ENCODE data around the gene RPS19BP1. TPM values are rescaled to one million over a fixed set of nuclear protein-coding genes. Genes with fewer than 3 reads are reported as not detected.
"Not testable (repeated sequence)": the region's sequence is repeated elsewhere in the genome, so short reads cannot be mapped to it uniquely, and the experiment has no call there.

RPS19BP1 gene
- polyA plus RNA-seq, 12 donors = 33.3 to 76.7 (median 47.9) TPM; not detected in 1

DNA sequence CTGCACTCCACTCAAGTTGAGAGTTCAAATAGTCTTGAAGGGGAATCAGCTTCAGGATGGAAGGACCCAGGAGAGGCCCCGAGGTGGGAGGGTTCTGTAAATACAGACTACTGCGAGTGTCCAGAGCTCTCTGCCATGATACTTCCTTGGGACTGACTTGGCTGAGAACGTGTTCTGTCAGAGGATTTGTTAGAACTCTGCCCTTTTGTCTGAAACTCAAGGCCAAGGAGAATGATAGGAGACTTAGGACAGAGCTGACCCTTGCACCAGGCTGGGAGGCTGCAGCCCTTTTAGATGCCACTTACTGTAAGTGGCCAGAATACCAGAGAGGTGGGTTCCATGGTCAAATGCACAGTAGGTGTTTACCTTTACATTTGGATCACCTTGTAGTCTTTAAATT is 15.1 kb downstream of the RPS19BP1 start:
- no peak for DNase-seq

DNA sequence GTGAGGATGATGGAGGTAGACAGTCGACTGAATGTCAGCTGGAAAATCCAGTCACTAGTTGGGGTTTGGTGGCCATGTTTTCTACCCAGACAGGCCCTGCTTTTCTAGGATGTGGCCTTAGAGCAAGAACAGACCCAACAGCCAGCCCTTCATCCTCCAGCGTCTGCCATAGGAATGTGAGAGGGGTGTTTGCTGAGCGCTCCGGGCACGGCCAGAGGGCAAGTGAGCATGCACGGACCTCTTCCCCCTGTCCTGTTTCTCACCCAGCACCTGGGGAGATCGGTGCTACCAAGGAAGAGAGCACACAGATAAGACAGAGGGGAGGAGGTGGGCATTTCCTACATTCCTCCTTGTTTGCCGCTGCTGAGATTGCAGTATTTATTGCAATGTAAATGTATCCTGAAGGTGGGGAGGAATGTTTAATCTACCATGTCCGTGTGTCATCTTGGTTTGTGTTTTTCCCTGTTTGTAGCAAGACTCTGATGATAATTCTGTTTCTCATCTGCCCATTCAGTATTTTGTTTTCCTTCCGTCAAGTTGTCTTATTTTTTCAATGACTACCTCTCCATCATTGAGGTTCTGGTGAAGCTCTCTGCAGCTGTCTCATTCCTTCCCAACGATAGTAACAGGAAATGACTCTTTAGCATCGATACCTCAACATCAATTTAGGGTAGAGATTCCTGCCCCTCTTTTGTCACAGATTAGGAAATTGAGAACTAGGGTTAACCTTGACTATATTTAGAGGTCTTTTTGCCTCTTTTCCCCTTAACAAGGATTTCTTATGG is 17.1 kb downstream of the RPS19BP1 start:
- no peak for DNase-seq

DNA sequence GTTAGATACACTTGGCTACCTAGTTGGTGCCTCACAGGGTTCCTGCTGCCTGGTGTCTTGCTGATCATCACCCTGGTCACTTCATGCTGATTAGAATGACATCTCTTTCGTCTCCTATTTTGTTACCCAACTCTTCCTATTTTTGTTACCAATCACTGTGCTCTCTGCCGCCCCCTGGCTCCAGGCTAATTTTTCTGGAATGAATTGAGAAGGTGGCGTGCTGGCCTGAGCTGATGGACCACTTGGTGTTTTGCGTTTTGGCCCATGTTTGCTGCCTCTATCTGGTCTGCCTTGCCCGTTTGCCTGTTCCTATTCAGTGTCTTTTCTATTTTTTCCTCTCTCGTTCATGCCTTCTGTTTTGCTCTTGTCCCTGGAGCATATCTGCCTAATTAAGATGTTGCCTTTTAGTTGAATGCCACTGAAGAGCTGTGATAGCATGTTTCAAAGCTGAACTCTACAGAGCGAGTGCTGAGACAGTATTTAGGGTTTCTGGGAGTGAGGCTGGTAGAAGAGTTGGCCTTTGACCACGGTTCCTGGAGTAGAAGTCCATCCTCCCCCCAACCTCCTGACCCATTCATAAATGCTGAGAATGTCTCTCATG is 18.1 kb downstream of the RPS19BP1 start:
- no peak for DNase-seq

DNA sequence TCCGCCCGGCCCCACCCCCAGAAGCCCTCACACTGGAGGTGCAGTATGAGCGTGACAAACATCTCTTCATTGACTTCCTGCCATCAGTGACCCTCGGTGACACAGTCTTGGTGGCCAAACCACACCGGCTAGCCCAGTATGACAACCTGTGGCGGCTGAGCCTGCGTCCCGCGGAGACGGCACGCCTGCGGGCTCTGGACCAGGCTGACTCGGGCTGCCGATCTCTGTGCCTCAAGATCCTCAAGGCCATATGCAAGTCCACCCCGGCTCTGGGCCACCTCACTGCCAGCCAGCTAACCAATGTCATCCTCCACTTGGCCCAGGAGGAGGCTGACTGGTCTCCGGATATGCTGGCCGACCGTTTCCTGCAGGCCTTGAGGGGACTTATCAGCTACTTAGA is 18.8 kb downstream of the RPS19BP1 start:
- DNase-seq = no peak

DNA sequence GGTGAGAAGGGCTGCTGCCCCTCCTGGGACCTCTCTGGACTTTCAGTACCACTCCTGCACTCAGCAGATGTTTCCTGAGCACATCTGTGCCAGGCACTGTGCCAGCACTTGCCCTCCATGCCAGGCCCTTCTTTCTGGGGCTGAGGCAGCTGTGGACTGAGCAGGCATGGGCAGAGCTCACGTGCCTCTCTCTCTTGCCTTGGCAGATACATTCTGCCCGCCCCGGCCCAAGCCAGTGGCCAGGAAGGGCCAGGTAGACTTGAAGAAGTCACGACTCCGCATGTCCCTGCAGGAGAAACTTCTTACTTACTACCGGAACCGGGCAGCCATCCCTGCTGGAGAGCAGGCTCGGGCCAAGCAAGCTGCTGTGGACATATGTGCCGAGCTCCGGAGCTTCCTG is 20.5 kb downstream of the RPS19BP1 start:
- no peak for DNase-seq

DNA sequence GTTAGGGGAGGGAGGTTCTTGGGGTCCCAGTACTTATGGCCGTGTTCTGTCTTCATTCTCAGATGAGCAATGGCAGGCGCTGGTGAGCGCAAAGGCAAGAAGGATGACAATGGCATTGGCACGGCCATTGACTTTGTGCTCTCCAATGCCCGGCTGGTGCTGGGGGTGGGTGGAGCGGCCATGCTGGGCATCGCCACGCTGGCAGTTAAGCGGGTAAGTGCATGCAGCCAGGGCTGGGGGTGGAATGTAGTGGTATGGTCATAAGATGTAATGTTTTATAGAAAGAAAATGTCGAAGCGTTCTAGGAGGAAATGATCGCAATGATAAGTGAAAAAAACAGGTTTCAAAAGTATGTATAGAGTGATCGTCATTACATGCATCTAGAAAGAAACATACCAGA is 21.3 kb downstream of the RPS19BP1 start:
- DNase-seq = no peak

DNA sequence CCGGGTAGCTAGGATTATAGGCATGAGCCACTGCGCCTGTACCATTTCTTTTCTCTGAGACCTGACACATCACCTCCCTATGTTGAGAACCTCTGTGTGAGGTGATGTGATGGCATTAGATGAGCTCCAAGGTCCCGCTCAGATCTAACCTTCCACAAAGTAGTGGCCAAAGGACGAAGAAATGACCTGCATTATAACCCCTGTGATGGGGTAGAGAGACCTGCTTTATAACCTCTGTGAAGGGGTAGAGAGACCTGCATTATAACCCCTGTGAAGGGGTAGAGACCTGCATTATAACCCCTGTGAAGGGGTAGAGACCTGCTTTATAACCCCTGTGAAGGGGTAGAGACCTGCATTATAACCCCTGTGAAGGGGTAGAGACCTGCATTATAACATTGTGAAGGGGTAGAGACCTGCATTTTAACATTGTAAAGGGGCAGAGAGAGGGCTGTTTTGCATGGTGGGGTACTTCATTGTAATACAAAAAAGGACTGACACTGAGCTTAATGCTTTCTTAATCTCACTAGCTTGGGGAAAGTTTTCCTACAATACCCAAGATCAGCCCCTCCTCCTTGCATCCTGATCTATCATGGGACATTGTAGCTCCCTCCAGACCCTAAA is 21.9 kb downstream of the RPS19BP1 start:
- no peak for DNase-seq

DNA sequence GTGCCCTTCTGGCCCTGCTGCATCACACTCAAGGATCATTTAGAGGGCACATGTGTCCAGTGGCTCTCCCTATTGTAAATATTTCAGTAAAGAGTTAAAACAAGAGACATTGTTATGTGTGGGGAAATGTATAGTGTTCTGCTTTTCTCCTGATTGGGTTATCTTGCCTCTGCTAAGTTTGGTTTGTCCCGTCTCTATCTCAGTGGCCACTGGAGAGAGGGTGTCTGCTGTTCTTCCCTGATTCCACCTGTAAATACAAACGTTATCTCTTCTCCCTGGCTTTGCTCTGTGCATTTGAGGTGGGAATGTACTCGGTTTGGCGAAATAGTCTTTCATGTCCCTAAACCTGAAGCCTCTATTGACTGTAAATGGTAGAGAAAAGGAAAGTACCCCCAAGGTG is 24.2 kb downstream of the RPS19BP1 start:
- no peak for DNase-seq

DNA sequence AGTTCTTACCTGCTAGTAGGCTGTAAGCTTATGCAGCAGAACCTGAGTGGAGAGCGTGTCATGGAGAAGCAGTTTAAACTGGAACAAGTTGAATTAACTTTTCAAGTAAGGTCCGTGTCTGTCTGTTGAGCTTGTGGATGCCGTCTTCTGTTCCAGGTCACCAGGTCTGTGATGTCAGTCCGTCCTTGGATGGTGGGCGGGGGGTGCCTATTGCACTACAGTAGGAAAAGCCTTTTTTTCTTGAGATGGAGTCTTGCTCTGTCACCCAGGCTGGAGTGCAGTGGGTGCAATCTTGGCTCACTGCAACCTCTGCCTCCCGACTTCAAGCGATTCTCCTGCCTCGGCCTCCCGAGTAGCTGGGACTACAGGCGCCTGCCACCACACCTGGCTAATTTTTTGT is 25.5 kb downstream of the RPS19BP1 start:
- not testable (repeated sequence) for DNase-seq

DNA sequence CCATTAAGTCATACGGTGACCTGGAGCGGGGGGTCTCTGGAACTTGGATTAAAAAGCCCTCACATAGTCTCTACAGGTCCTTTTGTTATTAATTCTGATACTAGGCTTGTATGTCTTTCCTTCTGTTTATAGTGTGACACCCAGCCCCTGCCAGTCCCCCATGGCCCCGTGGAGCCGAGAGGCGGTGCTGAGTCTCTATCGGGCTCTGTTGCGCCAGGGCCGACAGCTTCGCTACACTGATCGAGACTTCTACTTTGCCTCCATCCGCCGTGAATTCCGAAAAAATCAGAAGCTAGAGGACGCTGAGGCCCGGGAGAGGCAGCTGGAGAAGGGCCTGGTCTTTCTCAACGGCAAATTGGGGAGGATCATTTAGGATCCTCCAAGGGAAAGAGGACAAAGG is 28.5 kb downstream of the RPS19BP1 start:
- no peak for DNase-seq

DNA sequence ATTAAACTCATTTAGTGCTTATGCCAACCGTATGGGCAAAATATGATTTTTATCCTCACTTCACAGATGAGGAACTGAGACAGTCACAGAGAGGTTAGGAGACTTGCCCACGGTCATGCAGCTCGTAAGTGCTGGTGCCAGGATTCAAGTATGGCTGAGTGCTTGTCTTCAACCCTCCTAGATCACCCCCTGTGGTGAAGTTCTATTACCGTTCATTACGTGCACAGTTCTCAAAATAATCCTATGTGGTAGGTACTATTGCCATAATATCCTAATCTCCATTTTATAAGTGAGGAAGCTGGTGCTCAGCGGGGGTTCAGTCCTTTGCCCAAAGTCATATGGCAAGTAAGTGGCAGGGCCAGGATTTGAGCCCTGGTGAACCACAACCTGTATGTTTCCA is 28.9 kb downstream of the RPS19BP1 start:
- no peak for DNase-seq

DNA sequence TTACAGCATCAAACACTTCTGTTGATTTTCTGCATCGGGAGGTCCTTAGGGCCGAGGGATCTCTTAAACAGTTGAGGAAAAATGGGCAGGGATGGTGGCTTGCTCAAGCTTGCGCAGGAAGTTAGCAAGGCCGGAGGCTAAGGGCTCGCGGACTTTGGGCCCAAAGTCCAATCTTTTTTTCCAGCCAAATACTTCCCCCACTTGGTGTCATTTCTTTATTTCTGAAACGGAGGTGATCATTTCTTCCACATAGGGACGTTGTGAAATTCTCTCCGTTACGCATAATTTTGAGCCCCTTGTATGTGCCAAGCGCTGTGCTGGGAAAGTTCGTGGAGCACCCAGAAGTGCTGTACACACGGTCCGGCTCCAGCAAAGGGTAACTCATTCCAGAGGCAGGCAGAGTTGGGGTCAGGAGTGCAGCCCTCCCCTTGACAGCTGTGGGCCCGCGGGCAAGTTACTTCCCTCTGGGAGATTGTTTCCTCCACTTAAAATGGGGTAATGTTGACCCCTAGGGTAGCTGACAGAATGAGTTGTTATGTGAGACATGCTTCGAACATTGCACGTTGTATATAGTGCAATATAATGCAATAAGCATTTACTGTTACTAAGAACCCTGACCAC is 29.6 kb downstream of the RPS19BP1 start:
- DNase-seq = no peak

DNA sequence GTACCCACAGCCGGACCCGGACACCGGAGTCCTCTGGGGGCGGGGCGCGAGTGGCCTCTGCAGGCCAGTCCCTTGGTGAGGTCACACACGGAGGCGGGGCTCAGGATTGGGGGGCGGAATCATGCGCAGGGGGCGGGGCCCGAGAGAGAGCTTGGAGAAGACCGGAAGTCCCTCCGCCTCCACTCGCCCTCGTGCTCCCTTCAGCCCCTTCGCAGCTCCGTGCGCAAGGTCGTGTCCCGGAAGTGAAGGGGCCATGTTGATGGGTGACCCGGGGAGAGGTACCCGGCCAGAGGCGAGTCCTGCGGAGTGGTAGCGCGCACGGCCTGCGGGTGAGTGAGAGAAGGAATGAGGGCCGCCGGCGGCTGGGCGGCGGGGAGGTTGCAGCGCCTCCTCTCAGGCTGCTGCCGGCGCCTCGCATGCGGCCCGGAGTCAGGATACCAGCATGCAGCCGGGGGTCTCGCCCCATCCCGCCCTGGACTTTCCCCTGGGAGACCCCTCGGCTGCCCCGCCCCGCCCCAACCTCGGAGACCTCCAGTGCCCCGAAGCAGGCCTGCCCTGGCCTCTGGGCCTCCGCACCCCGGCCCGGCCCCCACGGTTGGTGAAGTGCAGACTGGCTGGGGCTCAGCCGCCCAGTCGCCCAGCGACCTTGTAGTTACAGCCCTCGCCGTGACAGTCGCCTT is 30.3 kb downstream of the RPS19BP1 start, which contains the start of gene MIEF1:
TSS of gene MIEF1 (plus strand) at position 182 of the 680 bp plus-strand sequence. CDS start 9,005 bp downstream, outside the sequence.
- peak; percentile 97 for DNase-seq

DNA sequence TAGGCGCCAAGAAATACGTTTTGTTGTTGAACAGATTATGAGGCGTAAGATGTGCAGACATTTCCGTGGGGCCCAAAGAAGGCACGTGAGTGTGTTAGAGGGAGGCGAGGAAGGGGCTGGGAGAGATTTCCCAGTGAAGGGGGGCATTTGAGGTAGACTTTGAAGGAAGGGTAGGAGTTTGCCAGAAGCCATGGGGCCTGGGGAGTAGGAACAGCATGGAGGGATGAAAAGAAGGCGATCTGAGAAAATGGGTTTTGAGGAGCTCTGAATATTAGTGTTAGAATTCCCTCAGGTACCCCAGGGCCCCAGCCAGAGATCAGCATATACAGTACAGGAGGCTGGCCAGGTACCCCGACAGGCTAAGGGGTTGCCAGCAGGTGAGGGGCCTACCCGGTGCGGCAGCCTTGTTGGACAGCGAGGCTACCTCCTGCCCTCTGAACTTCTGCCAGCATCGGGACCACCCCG is 30.9 kb downstream of the RPS19BP1 start:
- no peak for DNase-seq

DNA sequence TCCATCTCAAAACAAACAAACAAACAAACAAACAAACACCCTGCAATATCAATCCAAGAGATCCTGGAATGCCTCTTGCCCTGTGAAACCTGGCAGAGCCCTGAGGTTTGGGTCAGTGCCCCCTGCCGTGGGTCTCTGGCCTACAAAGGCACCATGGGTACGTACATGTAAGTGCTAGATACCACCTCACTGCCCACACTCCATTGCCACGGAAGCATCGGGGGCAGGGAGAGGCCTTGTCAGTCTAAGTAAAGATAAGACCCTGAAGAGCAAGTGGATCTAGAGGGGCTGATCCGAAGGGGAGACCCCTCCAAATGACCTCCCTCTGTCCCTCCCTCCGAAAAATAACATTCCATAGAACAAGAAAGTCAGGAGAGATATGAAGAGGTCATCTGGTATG is 32.4 kb downstream of the RPS19BP1 start:
- no peak for DNase-seq

DNA sequence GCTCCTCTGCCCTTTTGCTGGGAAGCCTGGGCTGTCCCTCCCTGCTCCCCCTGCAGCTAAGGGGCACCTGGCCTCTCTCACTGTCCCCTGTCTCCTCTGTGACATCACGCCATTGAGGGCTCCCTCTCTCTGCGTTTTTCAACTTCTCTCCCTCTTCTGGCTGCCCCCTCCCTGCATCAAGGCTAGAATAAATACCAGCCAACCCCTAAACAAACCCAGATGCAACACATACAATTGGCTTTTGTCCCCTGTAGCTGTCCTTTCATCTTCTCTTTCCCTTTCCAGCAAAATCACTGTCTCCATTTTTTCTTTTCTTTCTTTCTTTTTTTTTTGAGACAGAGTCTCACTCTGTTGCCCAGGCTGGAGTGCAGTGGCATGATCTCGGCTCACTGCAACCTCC is 33.7 kb downstream of the RPS19BP1 start:
- DNase-seq = no peak

DNA sequence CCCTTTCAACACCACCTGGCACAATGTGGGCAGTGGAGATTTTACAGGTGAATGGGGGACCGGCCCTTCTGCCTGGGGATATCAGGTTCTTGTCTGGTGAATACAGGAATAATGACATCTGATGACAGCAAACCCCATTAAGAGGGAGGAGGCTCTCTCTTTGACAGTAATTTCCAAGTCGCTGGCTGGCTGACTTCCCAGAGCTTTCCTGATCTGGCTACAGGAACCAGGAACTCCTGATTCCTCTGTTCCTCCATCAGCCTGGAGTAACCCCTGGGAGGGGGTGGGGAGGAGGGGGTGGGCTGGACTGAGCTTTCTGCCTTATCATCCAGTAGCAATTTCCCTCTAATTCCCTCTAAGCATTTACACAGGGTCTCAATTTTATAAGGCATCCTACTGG is 34.2 kb downstream of the RPS19BP1 start:
- no peak for DNase-seq

DNA sequence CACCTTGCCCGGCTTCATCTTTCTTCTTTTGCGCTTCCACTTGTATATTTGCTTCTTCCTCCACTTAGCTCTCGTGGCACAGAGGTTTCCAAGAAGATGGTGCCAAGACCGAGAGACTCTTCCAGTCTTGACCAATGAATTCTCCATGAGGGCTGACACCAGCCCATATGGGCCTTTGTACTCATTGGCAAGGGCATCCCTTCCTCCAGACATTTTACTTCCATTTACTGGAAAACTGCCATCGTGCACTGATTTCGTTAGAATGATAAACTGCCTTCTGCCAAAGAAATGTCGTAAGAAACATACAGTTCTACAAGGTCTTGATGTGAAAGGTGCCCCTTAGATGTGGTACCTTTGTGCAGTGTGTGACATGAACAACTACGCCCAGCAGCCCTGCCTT is 35.1 kb downstream of the RPS19BP1 start:
- no peak for DNase-seq

DNA sequence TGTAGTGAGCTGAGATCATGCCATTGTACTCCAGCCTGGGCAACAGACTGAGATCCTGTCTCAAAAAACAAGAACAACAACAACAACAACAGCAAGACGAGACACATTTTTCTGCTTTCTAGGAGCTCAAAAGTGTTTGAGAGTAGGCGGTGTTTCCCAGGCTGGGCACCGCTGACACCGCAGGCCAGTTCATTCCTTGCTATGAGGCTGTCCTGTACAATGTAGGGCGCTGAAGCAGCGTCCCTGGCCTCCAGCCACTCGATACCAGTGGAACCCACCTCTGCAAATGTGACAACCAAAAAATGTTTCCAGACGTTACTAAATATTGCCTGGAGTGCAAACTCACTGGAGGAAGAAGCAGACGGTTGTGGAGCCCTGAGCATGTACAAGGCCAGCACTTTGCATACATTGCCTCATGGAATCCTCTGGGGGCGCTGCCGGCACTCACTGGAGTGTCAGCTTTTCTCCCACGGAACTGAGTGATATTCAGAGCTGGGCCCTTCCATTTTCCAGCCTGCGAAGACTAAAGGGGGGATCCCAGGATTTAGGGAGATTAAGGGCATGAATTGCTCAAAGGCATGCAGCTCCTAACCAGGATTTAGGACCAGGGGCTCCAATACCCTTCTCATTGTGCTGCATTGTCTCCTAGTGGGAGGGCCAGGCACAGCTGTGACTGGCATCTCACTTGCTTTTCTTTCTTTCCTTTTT is 36.3 kb downstream of the RPS19BP1 start:
- DNase-seq = peak; percentile 69

DNA sequence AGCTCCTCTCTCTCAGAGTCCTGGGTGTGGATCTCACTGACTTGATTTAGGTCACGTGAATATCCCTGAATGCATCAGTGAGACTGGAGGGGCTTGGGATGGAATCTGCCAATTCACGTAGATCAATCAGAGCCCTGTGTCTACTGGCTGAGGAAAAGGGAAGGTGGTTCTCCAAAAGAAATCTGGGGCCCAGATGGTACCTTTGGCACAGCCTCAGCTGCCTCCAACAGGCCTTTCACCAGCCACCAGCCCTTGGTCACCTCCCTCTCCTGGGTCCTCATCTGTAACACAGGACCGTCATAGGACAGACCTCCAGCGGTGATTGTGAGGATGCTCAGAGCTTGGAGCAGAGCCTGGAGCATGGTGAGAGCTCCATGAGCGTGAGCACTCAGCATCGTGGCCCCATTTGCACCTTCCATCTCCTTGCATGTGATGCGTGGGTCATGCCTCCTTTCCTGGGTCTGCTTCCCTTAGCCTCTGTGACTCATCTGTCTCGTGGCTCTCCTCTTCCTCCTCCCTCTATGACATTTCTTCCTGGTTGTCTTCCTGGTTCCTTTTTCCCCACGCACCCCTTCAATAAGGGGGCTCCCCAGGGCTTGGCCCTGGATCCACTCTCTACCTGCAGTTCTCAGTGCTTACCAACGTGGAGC is 38.0 kb downstream of the RPS19BP1 start:
- DNase-seq = no peak

DNA sequence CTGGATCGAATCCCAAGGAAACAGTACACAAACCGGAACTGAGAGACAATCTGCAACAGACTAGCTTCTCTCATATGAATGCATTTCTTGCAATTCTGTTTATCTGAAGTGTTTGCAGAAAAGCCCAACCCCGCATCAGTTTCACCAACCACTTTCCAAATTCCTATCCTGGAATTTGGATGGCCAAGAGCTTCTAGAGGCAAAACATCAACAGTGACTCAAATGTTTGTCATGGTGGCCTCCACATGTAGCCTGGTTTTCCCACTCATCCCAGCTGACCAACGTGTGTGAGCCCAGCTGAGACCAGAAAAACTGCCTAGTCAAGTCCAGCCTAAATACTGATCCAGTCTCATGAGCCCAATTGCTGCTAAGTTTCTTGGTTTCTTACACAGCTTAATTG is 38.8 kb downstream of the RPS19BP1 start:
- DNase-seq = no peak

Measured in muscle of arm (tissue), 12 donors.